OCI-LY7 (cell line): ENCODE data around the gene IL24. TPM values are rescaled to one million over a fixed set of nuclear protein-coding genes. Genes with fewer than 3 reads are reported as not detected.

Experiments
- BruUV-seq: library from RNA; stranded (reverse); fragments of 400-500 nt; replicated peaks from 2 replicates; lab custom pipeline; 2021; lab: Mats Ljungman, UMichigan
- CTCF ChIA-PET: fragments of 300-600 bp; sonication (Branson Sonifier 250); formaldehyde crosslinking; loops from one replicate; lab custom pipeline; 2022; ENCODE audit warnings: antibody characterized with exemption; ENCODE audit not compliant: unreplicated experiment; lab: Charles Lee
- POLR2A ChIA-PET: fragments of 300-600 bp; sonication (Branson Sonifier 250); formaldehyde crosslinking; loops from one replicate; lab custom pipeline; 2022; ENCODE audit warnings: antibody characterized with exemption; lab: Charles Lee
- DNase-seq: peaks from one replicate; pipeline ENCODE4 v3.0.0-alpha.2; 2015; ENCODE audit warnings: low spot score
- H2AFZ ChIP-seq: fragments of 200-600 bp; sonication (generic), shearing (Covaris generic); 2 replicates; pipeline ENCODE4 v1.6.1; 2014; ENCODE audit warnings: mild to moderate bottlenecking, antibody characterized with exemption, low read length, moderate library complexity
- H3K27ac ChIP-seq: fragments of 200-600 bp; sonication (generic); 2 replicates; pipeline ENCODE4 v1.5.1; 2014; ENCODE audit warnings: mixed run types, low read depth, mild to moderate bottlenecking, moderate library complexity, low read length, inconsistent platforms; ENCODE audit not compliant: poor library complexity, severe bottlenecking
- H3K36me3 ChIP-seq: fragments of 200-600 bp; sonication (generic); 2 replicates; pipeline ENCODE4 v1.6.1; 2014; ENCODE audit warnings: mild to moderate bottlenecking, antibody characterized with exemption, low read length, moderate library complexity, mixed read lengths; ENCODE audit not compliant: insufficient read depth
- H3K4me1 ChIP-seq: fragments of 200-600 bp; sonication (generic); 2 replicates; pipeline ENCODE4 v1.5.1; 2014; ENCODE audit warnings: mild to moderate bottlenecking, low read length; ENCODE audit not compliant: insufficient read depth, poor library complexity, severe bottlenecking
- H3K4me2 ChIP-seq: fragments of 200-600 bp; sonication (generic); 2 replicates; pipeline ENCODE4 v1.6.1; 2014; ENCODE audit warnings: mild to moderate bottlenecking, low read length
- H3K4me3 ChIP-seq: fragments of 200-600 bp; sonication (generic); 2 replicates; pipeline ENCODE4 v1.5.1; 2014; ENCODE audit warnings: mild to moderate bottlenecking, low read depth, low read length; ENCODE audit not compliant: poor library complexity, severe bottlenecking
- H3K79me2 ChIP-seq: fragments of 200-600 bp; sonication (generic); 2 replicates; pipeline ENCODE4 v1.6.1; 2016; ENCODE audit warnings: low read depth, mild to moderate bottlenecking, low read length, moderate library complexity, mixed read lengths; ENCODE audit not compliant: insufficient read depth
- H3K9me2 ChIP-seq: fragments of 200-600 bp; sonication (generic); 2 replicates; pipeline ENCODE4 v1.6.1; 2016; ENCODE audit warnings: mild to moderate bottlenecking, low read length, mixed read lengths; ENCODE audit not compliant: insufficient read depth
- H3K9me3 ChIP-seq: fragments of 200-600 bp; sonication (generic); 2 replicates; pipeline ENCODE4 v1.6.1; 2014; ENCODE audit warnings: mild to moderate bottlenecking, mixed run types, low read length, mixed read lengths
- H4K20me1 ChIP-seq: fragments of 200-600 bp; sonication (generic); 2 replicates; pipeline ENCODE4 v1.6.1; 2014; ENCODE audit warnings: mild to moderate bottlenecking, antibody characterized with exemption, low read length, moderate library complexity, mixed read lengths; ENCODE audit not compliant: insufficient read depth
- EZH2phosphoT487 ChIP-seq: fragments of 200-600 bp; sonication (generic); IDR thresholded peaks from 2 replicates; pipeline ENCODE4 v1.6.1; 2018; ENCODE audit warnings: low read depth, borderline replicate concordance, mild to moderate bottlenecking, mixed run types, antibody characterized with exemption, low read length, moderate library complexity, mixed read lengths
- intact Hi-C: fragments of 100-400 bp; cut with micrococcal nuclease; formaldehyde crosslinking; loops from one replicate; pipeline ENCODE4 v1.10.0; 2022; ENCODE audit not compliant: unreplicated experiment
- total RNA-seq, 2 experiments: library from RNA; depleted of rRNA in 1 of 2; stranded (reverse); fragments of >200 nt in 1 of 2; shearing (Covaris generic) in 1 of 2; gene quantifications; 2 replicates each; pipeline ENCODE4 v1.2.3, GENCODE V29; 2014 to 2022
- TF ChIP-seq, protein P1 (sequence below): fragments of 200-600 bp; sonication (generic); conservative IDR thresholded peaks from 2 replicates; pipeline ENCODE4 v1.5.1; 2014; ENCODE audit warnings: mild to moderate bottlenecking, antibody characterized with exemption, low read length, moderate library complexity, mixed read lengths

The IL24 gene
- total RNA-seq, 2 experiments from 2014 or later = not detected

DNA sequence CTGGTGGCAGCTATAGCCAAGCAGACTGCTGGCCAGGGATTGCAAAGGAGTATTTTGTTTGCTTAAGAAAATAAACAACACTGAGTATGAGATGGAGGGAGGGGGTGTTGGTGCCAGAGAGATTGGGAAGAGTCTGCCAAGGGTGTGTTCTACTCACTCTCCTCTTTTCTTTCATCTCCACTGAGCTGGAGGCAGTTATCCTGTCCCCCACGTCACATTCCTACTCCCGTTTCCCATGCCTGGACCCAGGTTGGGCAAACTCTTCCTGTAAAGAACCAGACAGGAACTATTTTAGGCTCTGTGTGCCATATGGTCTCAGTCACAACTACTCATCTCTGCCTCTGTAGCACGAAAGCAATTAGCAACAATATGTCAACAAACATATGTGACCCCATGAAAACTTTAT is 1.4 kb upstream of the IL24 start:
- no peak for DNase-seq

DNA sequence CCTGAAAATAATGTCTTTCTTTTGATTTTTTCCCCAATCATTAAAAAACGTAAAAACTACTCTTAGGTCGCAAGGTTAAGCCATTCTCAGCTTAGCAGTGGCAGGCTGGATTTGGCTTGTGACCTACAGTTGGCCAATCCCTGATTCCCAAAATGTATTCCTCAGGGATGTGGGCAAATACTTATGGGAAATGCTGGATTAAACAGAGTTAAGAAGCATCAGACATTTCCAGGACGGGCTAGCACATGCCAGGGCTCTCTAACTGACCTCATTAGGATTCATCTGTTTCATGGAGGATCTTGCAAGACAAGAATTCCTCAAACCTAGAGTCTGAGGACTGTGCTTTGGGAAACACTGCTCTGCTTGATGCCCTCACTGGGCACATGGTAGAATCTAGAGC is 982 bp upstream of the IL24 start:
- H3K4me3 ChIP-seq = no peak overlapping the region
- no peak for DNase-seq
- H3K79me2 ChIP-seq = no peaks in the 10 kb centered on the region
- no peaks in the 10 kb centered on the region for H3K9me2 ChIP-seq
- BruUV-seq = no TSS peak
- POLR2A ChIA-PET = interaction anchor here (0.7 kb wide), 1 partner anchor 11 kb away, joined by 4 read pairs; no protein-coding TSS in a partner anchor
- no peaks in the 10 kb centered on the region for H3K36me3 ChIP-seq
- H3K4me1 ChIP-seq = no peaks in the 10 kb centered on the region
- H4K20me1 ChIP-seq = no peaks in the 10 kb centered on the region
- CTCF ChIA-PET = no interaction called here
- H3K9me3 ChIP-seq = no peaks in the 10 kb centered on the region
- H3K27ac ChIP-seq = no peak overlapping the region
- TF ChIP-seq, protein P1, sequence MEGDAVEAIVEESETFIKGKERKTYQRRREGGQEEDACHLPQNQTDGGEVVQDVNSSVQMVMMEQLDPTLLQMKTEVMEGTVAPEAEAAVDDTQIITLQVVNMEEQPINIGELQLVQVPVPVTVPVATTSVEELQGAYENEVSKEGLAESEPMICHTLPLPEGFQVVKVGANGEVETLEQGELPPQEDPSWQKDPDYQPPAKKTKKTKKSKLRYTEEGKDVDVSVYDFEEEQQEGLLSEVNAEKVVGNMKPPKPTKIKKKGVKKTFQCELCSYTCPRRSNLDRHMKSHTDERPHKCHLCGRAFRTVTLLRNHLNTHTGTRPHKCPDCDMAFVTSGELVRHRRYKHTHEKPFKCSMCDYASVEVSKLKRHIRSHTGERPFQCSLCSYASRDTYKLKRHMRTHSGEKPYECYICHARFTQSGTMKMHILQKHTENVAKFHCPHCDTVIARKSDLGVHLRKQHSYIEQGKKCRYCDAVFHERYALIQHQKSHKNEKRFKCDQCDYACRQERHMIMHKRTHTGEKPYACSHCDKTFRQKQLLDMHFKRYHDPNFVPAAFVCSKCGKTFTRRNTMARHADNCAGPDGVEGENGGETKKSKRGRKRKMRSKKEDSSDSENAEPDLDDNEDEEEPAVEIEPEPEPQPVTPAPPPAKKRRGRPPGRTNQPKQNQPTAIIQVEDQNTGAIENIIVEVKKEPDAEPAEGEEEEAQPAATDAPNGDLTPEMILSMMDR = no peak
- TF ChIP-seq EZH2phosphoT487 = no peak
- intact Hi-C loops = no loop called here
- no peak overlapping the region for H3K4me2 ChIP-seq
- H2AFZ ChIP-seq = no peak overlapping the region

More for the DNA sequence above, 1.4 kb upstream of the IL24 start:
- no peaks in the 10 kb centered on the region for H3K9me3 ChIP-seq
- CTCF ChIA-PET = no interaction called here
- H3K4me3 ChIP-seq = no peak overlapping the region
- H3K36me3 ChIP-seq = no peaks in the 10 kb centered on the region
- H4K20me1 ChIP-seq = no peaks in the 10 kb centered on the region
- H3K79me2 ChIP-seq = no peaks in the 10 kb centered on the region
- no peak overlapping the region for H3K4me2 ChIP-seq
- H2AFZ ChIP-seq = no peak overlapping the region
- H3K9me2 ChIP-seq = no peaks in the 10 kb centered on the region
- TF ChIP-seq EZH2phosphoT487 = no peak
- TF ChIP-seq, protein P1 = no peak
- H3K27ac ChIP-seq = no peak overlapping the region
- H3K4me1 ChIP-seq = no peaks in the 10 kb centered on the region
- intact Hi-C loops = no loop called here
- POLR2A ChIA-PET = interaction anchor here (0.7 kb wide), 1 partner anchor 10 kb away, joined by 4 read pairs; no protein-coding TSS in a partner anchor
- no TSS peak for BruUV-seq

DNA sequence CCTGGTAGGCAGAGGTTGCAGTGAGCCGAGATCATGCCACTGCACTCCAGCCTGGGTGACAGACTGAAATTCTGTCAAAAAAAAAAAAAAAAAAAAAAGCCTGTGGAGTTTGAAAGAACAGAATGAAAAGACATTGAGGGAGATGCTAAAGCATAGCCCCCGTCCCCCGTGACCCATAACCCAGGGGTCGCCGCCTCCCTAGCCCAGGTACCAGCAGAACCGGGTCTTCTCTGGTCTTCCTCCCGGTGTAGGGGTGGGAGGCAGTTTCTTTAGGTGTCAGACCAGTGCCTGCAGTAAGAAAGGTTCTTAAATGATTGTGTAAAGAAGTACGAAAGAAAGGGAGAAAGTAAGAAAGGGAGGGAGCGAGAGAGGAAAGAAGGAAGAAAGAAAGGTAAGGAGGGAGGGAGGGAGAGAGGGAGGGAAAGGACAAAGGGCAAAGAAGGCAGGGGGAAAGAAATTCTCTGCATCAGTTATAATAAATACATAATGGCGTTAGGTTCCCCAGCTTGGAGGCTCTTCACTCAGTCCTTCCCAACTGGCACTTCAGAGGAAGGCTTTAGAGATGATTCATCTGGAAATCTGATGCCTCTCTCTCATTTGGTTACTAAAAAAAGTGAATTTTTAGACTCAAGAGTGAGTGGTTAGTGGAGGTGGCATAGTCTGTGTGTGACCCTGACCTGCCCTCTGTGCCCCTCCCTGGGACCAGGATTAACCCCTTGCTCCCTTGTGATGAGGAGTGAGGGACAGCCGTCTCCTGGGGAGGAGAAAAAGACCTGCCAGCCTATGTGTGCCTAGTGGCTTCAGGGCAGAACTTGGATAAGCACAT is 1.1 kb downstream of the IL24 start:
- Histone ChIP-seq H3K79me2 (no peaks in the 10 kb centered on the region), H2AFZ (no peak overlapping the region), H3K4me1 (no peaks in the 10 kb centered on the region), H3K36me3 (no peaks in the 10 kb centered on the region), H3K27ac (no peak overlapping the region), H4K20me1 (no peaks in the 10 kb centered on the region), H3K9me2 (no peaks in the 10 kb centered on the region), H3K4me3 (no peak overlapping the region), H3K9me3 (no peaks in the 10 kb centered on the region), H3K4me2 (no peak overlapping the region)
- ChIA-PET CTCF (no interaction called here), POLR2A (no interaction called here)
- DNase-seq = no peak
- BruUV-seq = no TSS peak
- intact Hi-C loops = no loop called here
- TF ChIP-seq EZH2phosphoT487 = no peak
- TF ChIP-seq, protein P1 = no peak
